HL-60/S4 treated with retinoic acid at 250 ng/mL for 4 days and 3 days (cell line): ENCODE data around the gene GRIN2D.

Experiments used
- in situ Hi-C: fragments of 300-500 bp; cut with MboI; formaldehyde crosslinking; loops from 2 replicates; pipeline ENCODE4 v1.7.0; 2022; ENCODE audit warnings: low sequenced_read_pairs

The GRIN2D gene

GRCh38 chr19:48441360-48442050, 48.0 kb downstream of the GRIN2D start:
- in situ Hi-C loops, result no loop called here

DNA sequence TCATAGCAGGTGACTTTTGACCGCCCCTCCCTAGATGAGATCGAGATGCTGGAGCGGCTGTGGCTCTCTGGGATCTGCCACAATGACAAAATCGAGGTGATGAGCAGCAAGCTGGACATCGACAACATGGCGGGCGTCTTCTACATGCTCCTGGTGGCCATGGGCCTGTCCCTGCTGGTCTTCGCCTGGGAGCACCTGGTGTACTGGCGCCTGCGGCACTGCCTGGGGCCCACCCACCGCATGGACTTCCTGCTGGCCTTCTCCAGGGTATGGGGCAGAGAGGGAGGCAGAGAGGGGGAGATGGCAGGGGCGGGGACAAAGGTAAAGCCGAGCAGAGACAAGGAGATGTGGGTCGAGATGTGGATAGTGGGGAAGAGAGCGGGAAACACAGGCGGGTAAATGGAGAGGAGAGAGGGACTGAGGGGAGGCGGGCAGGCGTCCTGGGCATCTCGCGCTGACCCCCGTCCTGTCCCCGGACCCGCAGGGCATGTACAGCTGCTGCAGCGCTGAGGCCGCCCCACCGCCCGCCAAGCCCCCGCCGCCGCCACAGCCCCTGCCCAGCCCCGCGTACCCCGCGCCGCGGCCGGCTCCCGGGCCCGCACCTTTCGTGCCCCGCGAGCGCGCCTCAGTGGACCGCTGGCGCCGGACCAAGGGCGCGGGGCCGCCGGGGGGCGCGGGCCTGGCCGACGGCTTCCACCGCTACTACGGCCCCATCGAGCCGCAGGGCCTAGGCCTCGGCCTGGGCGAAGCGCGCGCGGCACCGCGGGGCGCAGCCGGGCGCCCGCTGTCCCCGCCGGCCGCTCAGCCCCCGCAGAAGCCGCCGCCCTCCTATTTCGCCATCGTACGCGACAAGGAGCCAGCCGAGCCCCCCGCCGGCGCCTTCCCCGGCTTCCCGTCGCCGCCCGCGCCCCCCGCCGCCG, 48.9 kb downstream of the GRIN2D start:
- in situ Hi-C loops, result no loop called here

DNA sequence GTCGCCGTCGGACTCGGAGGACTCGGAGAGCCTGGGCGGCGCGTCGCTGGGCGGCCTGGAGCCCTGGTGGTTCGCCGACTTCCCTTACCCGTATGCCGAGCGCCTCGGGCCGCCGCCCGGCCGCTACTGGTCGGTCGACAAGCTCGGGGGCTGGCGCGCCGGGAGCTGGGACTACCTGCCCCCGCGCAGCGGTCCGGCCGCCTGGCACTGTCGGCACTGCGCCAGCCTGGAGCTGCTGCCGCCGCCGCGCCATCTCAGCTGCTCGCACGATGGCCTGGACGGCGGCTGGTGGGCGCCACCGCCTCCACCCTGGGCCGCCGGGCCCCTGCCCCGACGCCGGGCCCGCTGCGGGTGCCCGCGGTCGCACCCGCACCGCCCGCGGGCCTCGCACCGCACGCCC, 49.8 kb downstream of the GRIN2D start:
- in situ Hi-C loops, result no loop called here
